Activated CD8-positive, alpha-beta T cell treated with anti-CD3 and anti-CD28 coated beads for 36 hours (primary cell): ENCODE results near the gene OR14A16. TPM values are rescaled to one million over a fixed set of nuclear protein-coding genes. Genes with fewer than 3 reads are reported as not detected.

Source experiments
- ATAC-seq: fragments of 200-7000 bp; cut with Tn5 transposase; one replicate; pipeline ENCODE4 v1.10.0; 2021; ENCODE audit warnings: mild to moderate bottlenecking, moderate library complexity
- CTCF ChIA-PET: fragments of 350-600 bp; sonication (Branson Sonifier 250); formaldehyde crosslinking; loops from one replicate; lab custom pipeline; 2021; ENCODE audit warnings: antibody characterized with exemption; lab: Charles Lee
- POLR2A ChIA-PET: fragments of 350-600 bp; sonication (Branson Sonifier 250); formaldehyde crosslinking; loops from one replicate; lab custom pipeline; 2021; ENCODE audit warnings: antibody characterized with exemption; lab: Charles Lee
- DNase-seq: peaks from one replicate; pipeline ENCODE4 v3.0.0-alpha.2; 2020
- H3K27ac Mint-ChIP-seq: one replicate; pipeline ENCODE4 v1.8.0; 2021; ENCODE audit warnings: mild to moderate bottlenecking, mixed read lengths
- H3K27me3 Mint-ChIP-seq: one replicate; pipeline ENCODE4 v1.8.0; 2021; ENCODE audit warnings: mixed read lengths
- H3K36me3 Mint-ChIP-seq: one replicate; pipeline ENCODE4 v1.8.0; 2021; ENCODE audit warnings: low read depth, mixed read lengths
- H3K4me1 Mint-ChIP-seq: one replicate; pipeline ENCODE4 v1.8.0; 2021; ENCODE audit warnings: low read depth, mixed read lengths
- H3K4me3 Mint-ChIP-seq: one replicate; pipeline ENCODE4 v1.8.0; 2021; ENCODE audit warnings: mild to moderate bottlenecking, moderate library complexity, mixed read lengths
- H3K9me3 Mint-ChIP-seq: one replicate; pipeline ENCODE4 v1.8.0; 2021; ENCODE audit warnings: mixed read lengths
- intact Hi-C: fragments of 100-400 bp; cut with micrococcal nuclease; formaldehyde crosslinking; loops from one replicate; pipeline ENCODE4 v1.10.0; 2022
- total RNA-seq, 2 experiments: library from RNA; stranded (reverse); gene quantifications; one replicate each; pipeline ENCODE4 v1.2.3, GENCODE V29; 2021
- TF ChIP-seq, protein P1 (sequence below): fragments of 200-600 bp; IDR thresholded peaks from one replicate; pipeline ENCODE4 v1.8.0; 2022; ENCODE audit warnings: antibody characterized with exemption, mild to moderate bottlenecking

The OR14A16 gene
- total RNA-seq, 2 experiments from 2014 or later: not detected

GRCh38 chr1:247845693-247846017 lies 21.7 kb upstream of the OR14A16 start:
- Mint-ChIP-seq H3K4me3 (no peak overlapping the region), H3K27ac (no peak overlapping the region), H3K9me3 (no peaks in the 10 kb centered on the region), H3K27me3 (no peaks in the 10 kb centered on the region), H3K4me1 (peaks cover 3% of the 10 kb centered on the region), H3K36me3 (no peaks in the 10 kb centered on the region)
- intact Hi-C loops: no loop called here
- ATAC-seq (no peak), DNase-seq (no peak)
- ChIA-PET CTCF (no interaction called here), POLR2A (no interaction called here)
- TF ChIP-seq, protein P1, sequence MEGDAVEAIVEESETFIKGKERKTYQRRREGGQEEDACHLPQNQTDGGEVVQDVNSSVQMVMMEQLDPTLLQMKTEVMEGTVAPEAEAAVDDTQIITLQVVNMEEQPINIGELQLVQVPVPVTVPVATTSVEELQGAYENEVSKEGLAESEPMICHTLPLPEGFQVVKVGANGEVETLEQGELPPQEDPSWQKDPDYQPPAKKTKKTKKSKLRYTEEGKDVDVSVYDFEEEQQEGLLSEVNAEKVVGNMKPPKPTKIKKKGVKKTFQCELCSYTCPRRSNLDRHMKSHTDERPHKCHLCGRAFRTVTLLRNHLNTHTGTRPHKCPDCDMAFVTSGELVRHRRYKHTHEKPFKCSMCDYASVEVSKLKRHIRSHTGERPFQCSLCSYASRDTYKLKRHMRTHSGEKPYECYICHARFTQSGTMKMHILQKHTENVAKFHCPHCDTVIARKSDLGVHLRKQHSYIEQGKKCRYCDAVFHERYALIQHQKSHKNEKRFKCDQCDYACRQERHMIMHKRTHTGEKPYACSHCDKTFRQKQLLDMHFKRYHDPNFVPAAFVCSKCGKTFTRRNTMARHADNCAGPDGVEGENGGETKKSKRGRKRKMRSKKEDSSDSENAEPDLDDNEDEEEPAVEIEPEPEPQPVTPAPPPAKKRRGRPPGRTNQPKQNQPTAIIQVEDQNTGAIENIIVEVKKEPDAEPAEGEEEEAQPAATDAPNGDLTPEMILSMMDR: no peak

GRCh38 chr1:247845011-247845692 lies 21.2 kb upstream of the OR14A16 start:
- Mint-ChIP-seq H3K27ac (no peak overlapping the region), H3K4me1 (peaks cover 3% of the 10 kb centered on the region), H3K9me3 (no peaks in the 10 kb centered on the region), H3K36me3 (no peaks in the 10 kb centered on the region), H3K27me3 (no peaks in the 10 kb centered on the region), H3K4me3 (no peak overlapping the region)
- no peak for DNase-seq
- POLR2A ChIA-PET: no interaction called here
- CTCF ChIA-PET: no interaction called here
- no peak for ATAC-seq
- TF ChIP-seq, protein P1: no peak
- intact Hi-C loops: no loop called here

- TF ChIP-seq, protein P1: no peak
- ChIA-PET CTCF (no interaction called here), POLR2A (no interaction called here)
- H3K27ac Mint-ChIP-seq: no peak overlapping the region
- H3K27me3 Mint-ChIP-seq: no peaks in the 10 kb centered on the region
- no peaks in the 10 kb centered on the region for H3K36me3 Mint-ChIP-seq
- H3K9me3 Mint-ChIP-seq: no peaks in the 10 kb centered on the region
- DNase-seq (no peak), ATAC-seq (no peak)
- H3K4me1 Mint-ChIP-seq: peaks cover 3% of the 10 kb centered on the region
- intact Hi-C loops: no loop called here
- H3K4me3 Mint-ChIP-seq: no peak overlapping the region
Observed at GRCh38 chr1:247843411-247843810, 19.5 kb upstream of the OR14A16 start.

DNA sequence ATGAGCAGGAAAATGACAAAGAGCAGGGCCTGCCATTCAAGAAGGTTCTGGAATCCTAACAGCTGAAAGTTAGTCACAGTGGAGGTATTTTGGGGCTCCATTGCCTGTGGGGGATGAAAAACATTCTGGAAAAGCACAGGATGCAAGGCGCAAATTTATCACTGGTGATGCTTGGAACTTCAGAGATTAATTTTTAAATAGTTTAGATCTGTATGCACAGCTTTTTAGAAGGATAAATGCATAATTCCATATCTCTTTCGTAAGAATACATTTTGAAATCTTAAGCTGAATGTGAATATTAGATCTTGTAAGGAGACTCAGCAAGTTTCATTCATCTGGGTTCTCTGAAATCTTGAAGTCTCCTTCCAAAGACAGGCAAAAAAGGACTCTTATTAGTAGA lies 17.9 kb upstream of the OR14A16 start, which contains the start of gene OR11L1:
OR11L1 (minus strand) TSS at position 101 of the 400 bp plus-strand sequence; CDS start at position 101, 0 bp downstream.
- ATAC-seq (no peak), DNase-seq (no peak)
- H3K27me3 Mint-ChIP-seq: no peaks in the 10 kb centered on the region
- no peaks in the 10 kb centered on the region for H3K9me3 Mint-ChIP-seq
- peaks cover 3% of the 10 kb centered on the region for H3K4me1 Mint-ChIP-seq
- no peak within 1 kb of the TSS for H3K27ac Mint-ChIP-seq
- ChIA-PET CTCF (no interaction called here), POLR2A (no interaction called here)
- intact Hi-C loops: no loop called here
- no peak within 1 kb of the TSS for H3K4me3 Mint-ChIP-seq
- TF ChIP-seq, protein P1: no peak
- H3K36me3 Mint-ChIP-seq: no peaks in the 10 kb centered on the region

- H3K4me3 Mint-ChIP-seq: no peak overlapping the region
- intact Hi-C loops: no loop called here
- H3K4me1 Mint-ChIP-seq: peaks cover 3% of the 10 kb centered on the region
- ChIA-PET POLR2A (no interaction called here), CTCF (no interaction called here)
- H3K27me3 Mint-ChIP-seq: no peaks in the 10 kb centered on the region
- no peaks in the 10 kb centered on the region for H3K9me3 Mint-ChIP-seq
- H3K36me3 Mint-ChIP-seq: no peaks in the 10 kb centered on the region
- no peak for ATAC-seq
- TF ChIP-seq, protein P1: no peak
- DNase-seq: no peak
- H3K27ac Mint-ChIP-seq: no peak overlapping the region
Observed at GRCh38 chr1:247840818-247841217, 16.9 kb upstream of the OR14A16 start.
